Esophagus squamous epithelium (tissue), 5 donors: ENCODE data around the gene FARSA. TPM values are rescaled to one million over a fixed set of nuclear protein-coding genes. Genes with fewer than 3 reads are reported as not detected.
"Not testable (repeated sequence)": the region's sequence is repeated elsewhere in the genome, so short reads cannot be mapped to it uniquely, and the experiment has no call there.

Experiments used
- DNase-seq: peaks from one replicate; lab custom pipeline; 2025; lab: John Stamatoyannopoulos, UW
- H3K27ac ChIP-seq, 4 donors: fragments of 200-600 bp; sonication (generic); one replicate each; pipeline ENCODE4 v1.5.1; 2016 to 2019; ENCODE audit warnings: mild to moderate bottlenecking in 1 of 4
- H3K27me3 ChIP-seq, 4 donors: fragments of 200-600 bp; sonication (generic); 1 replicate in 3 of 4; 2 replicates in 1 of 4; pipeline versions ENCODE4 v1.5.1 to v1.6.0; 2017 to 2021; ENCODE audit warnings: antibody characterized with exemption in 1 of 4
- H3K36me3 ChIP-seq, 3 donors: fragments of 200-600 bp; sonication (generic); one replicate each; pipeline ENCODE4 v1.5.1; 2016 to 2019
- H3K4me1 ChIP-seq, 3 donors: fragments of 200-600 bp; sonication (generic); one replicate each; pipeline ENCODE4 v1.5.1; 2017 to 2019
- H3K4me3 ChIP-seq, 4 donors: fragments of 200-600 bp; sonication (generic); 1 replicate in 3 of 4; 2 replicates in 1 of 4; pipeline ENCODE4 v1.5.1; 2016 to 2019; ENCODE audit warnings: mild to moderate bottlenecking in 2 of 4, moderate library complexity in 1 of 4
- H3K9me3 ChIP-seq, 3 donors: fragments of 200-600 bp; sonication (generic); one replicate each; pipeline ENCODE4 v1.5.1; 2016 to 2019
- CTCF ChIP-seq, 6 experiments: fragments of 450-650 bp in 4 of 6; fragments of 200-600 bp in 2 of 6; sonication (generic) in 2 of 6; IDR thresholded peaks; one replicate each; pipeline ENCODE4 v1.5.1; 2016 to 2019; ENCODE audit warnings: antibody characterized with exemption in 6 of 6, mild to moderate bottlenecking in 4 of 6, moderate library complexity in 4 of 6
- POLR2A ChIP-seq, 4 donors: fragments of 450-650 bp; IDR thresholded peaks; one replicate each; pipeline ENCODE4 v1.6.1; 2017; ENCODE audit warnings: antibody characterized with exemption in 4 of 4, mild to moderate bottlenecking in 4 of 4, moderate library complexity in 3 of 4
- WGBS, 2 donors: methylation state at CpG; one replicate each; pipeline ENCODE4 v1.1.5; 2018; 5-methylcytosine and 5-hydroxymethylcytosine counted together
- intact Hi-C: fragments of 100-400 bp; cut with DNase I; formaldehyde crosslinking; loops from one replicate; pipeline ENCODE4 v1.15.0; 2022
- total RNA-seq, 4 donors: library from RNA; depleted of rRNA; stranded (reverse); fragments of >200 nt; gene quantifications; one replicate each; pipeline ENCODE4 v1.1.0, GENCODE V29; 2016
- donor health status: DM: yes; HTN: yes; CAD: no.

The FARSA gene
- total RNA-seq, 4 donors from 2014 or later = 47.7 to 53.8 (median 51.0) TPM

GRCh38 chr19:12922959-12923358 lies 10.6 kb downstream of the FARSA start:
- Histone ChIP-seq H3K4me3 (no peak overlapping the region), H3K36me3 (peaks cover 28 to 60% (median 43%) of the 10 kb centered on the region in 3 donors), H3K4me1 (peaks cover 0 to 12% (median 3%) of the 10 kb centered on the region in 3 donors), H3K27ac (no peak overlapping the region), H3K27me3 (no peaks in the 10 kb centered on the region), H3K9me3 (no peaks in the 10 kb centered on the region)
- WGBS, 2 donors = 94 to 96% methylated on average over 4 of the region's 4 CpGs
- intact Hi-C loops = no loop called here
- no peak for DNase-seq
- TF ChIP-seq POLR2A (IDR thresholded peaks at IDR 0.05) (no peak), CTCF (IDR thresholded peaks at IDR 0.05) (no peak)

GRCh38 chr19:12921047-12921446 lies 12.5 kb downstream of the FARSA start:
- WGBS, 2 donors = 39 to 45% methylated on average over 2 to 3 of the region's 3 CpGs
- Histone ChIP-seq H3K4me1 (peaks cover 0 to 12% (median 3%) of the 10 kb centered on the region in 3 donors), H3K4me3 (no peak overlapping the region), H3K9me3 (no peaks in the 10 kb centered on the region), H3K27ac (no peak overlapping the region), H3K36me3 (peaks cover 26 to 41% (median 26%) of the 10 kb centered on the region in 3 donors), H3K27me3 (no peaks in the 10 kb centered on the region)
- intact Hi-C loops = no loop called here
- TF ChIP-seq POLR2A (IDR thresholded peaks at IDR 0.05) = no peak
- TF ChIP-seq CTCF (IDR thresholded peaks at IDR 0.05) = no peak
- no peak for DNase-seq

- peaks cover under 1 to 13% (median 2%) of the 10 kb centered on the region in 3 donors for H3K36me3 ChIP-seq
- WGBS, 2 donors = 88% methylated on average over 7 to 13 of the region's 14 CpGs
- H3K9me3 ChIP-seq = no peaks in the 10 kb centered on the region
- H3K27me3 ChIP-seq = no peaks in the 10 kb centered on the region
- DNase-seq = no peak
- peaks cover 9 to 28% (median 13%) of the 10 kb centered on the region in 3 donors for H3K4me1 ChIP-seq
- TF ChIP-seq CTCF (IDR thresholded peaks at IDR 0.05) (no peak), POLR2A (IDR thresholded peaks at IDR 0.05) (no peak)
- H3K27ac ChIP-seq = no peak overlapping the region
- intact Hi-C loops = no loop called here
- H3K4me3 ChIP-seq = no peak overlapping the region
Measured at GRCh38 chr19:12918253-12918652, 15.3 kb downstream of the FARSA start.

GRCh38 chr19:12915860-12916259 lies 17.7 kb downstream of the FARSA start:
- H3K4me1 ChIP-seq = peaks cover 21 to 45% (median 26%) of the 10 kb centered on the region in 3 donors
- H3K9me3 ChIP-seq, H3K36me3 ChIP-seq, H3K27ac ChIP-seq, H3K4me3 ChIP-seq, intact Hi-C loops, H3K27me3 ChIP-seq, DNase-seq: not testable (repeated sequence)
- 81 to 100% methylated on average over 3 to 4 of the region's 4 CpGs for WGBS, 2 donors

GRCh38 chr19:12913851-12914690 lies 19.4 kb downstream of the FARSA start:
- DNase-seq = no peak
- Histone ChIP-seq H3K9me3 (no peaks in the 10 kb centered on the region), H3K4me3 (no peak overlapping the region), H3K36me3 (no peaks in the 10 kb centered on the region), H3K27me3 (no peaks in the 10 kb centered on the region), H3K4me1 (peaks cover 21 to 37% (median 26%) of the 10 kb centered on the region in 3 donors), H3K27ac (peak overlapping the region; percentile 64 to 88 (median 84))
- TF ChIP-seq CTCF (IDR thresholded peaks at IDR 0.05) (no peak), POLR2A (IDR thresholded peaks at IDR 0.05) (no peak)
- 37 to 52% methylated on average over 9 to 11 of the region's 12 CpGs for WGBS, 2 donors
- intact Hi-C loops = no loop called here
